NCI-H2171 treated with DMSO at 0.1 percent for 48 hours (cell line): ENCODE data around the gene PPP1R2C.

Experiments used
- DNase-seq: peaks from one replicate; lab custom pipeline; 2025; lab: John Stamatoyannopoulos, UW

The PPP1R2C gene

DNA sequence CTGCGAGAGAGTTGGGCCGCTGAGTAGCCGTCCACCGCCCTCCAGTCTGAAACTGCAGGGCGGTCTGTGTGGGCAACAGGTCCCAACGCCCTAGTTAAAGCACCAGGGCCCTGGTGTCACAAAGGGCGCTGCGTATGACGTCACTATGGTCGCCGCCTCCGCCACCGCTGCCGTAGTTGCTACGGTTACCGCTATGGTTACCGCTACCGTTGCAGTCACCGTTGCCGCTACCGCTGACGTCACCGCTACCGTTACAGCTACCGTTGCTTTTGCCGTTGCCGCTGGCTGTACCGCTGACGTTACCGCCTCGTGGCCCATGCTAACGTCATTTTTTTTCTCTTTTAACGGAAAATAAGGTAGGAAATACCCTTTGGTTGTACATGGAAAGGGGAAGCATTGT lies at the start of gene PPP1R2C:
Gene PPP1R2C, minus strand, starts transcription at position 68 of the 400 bp plus-strand sequence. CDS start 84 bp downstream, outside the sequence.
- no peak for DNase-seq

DNA sequence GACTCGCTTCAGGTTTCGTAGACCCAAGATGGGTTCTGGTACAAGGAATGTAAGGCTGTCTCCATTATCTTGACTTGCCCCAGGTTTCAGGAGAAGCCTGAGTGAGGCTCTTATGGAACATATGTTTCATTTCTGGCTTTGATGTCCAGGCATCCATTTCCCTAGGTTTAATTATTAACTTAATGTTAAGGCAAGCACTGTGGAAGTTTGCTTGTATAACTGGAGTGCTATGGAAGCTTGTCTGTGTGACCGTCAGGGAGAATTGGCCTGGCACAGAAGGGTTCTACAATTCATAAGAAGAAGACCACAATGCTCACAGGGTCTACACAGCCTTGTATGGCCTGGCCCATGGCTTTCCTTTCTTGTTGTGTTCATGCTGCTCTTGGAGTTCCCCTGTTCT lies 47.2 kb upstream of the PPP1R2C start:
- DNase-seq = no peak

DNA sequence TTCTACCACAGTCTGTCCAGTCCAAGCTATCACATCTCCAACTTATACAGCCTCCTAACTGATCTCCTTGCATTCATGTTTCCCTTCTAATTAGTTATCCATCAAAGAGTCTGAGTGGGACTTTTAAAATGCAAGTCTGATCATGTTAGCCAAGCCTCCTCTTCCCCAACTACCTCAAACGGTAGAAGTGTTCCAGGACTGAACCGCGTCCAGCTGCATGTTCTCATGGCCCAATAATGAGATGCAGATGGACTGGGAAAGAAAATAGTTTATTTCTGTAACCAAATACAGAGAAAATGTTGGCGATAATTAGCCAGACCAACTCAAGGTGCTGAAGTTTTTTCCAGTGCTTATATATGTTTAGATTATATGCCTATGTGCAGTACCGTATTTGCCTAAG lies 46.6 kb upstream of the PPP1R2C start:
- DNase-seq = no peak

DNA sequence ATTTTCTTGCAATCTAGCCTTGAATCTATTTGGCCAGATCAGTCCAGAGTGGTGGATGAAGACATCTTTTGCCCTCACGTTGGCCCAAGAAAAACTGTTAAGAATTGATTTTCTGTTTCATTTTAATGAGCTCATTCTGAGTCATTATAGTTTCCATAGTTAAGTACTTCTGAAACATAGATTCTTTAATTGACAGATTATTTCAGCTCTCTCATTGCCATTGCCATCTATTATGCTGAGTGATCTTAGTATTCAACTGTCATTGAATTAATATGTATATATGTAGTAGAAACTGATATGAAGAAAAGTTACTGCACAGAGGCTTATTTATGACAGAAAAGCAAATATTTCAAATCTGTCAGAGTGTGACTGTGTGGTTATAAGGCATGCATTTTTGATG lies 45.5 kb upstream of the PPP1R2C start:
- no peak for DNase-seq

DNA sequence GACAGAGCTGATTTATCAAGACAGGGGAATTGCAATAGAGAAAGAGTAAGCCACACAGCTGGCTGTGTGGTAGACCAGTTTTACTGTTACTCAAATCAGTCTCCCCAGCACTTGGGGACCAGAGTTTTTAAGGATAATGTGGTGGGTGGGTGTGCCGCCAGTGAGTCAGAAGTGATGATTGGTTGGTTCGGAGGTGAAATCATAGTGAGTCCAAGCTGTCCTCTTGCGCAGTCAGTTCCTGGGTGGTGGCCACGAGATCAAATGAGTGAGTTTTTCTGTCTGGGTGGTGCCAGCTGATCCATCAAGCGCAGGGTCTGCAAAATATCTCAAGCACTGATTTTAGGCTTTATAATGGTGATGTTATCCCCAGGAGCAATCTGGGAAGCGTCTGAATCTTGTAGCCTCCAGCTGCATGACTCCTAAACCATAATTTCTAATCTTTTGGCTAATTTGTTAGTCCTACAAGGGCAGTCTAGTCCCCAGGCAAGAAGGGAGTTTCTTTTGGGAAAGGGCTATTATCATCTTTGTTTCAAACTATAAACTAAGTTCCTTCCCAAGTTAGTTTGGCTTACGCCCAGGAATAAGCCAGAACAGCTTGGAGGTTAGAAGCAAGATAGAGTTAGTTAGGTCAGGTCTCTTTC lies 44.0 kb upstream of the PPP1R2C start:
- DNase-seq = no peak

DNA sequence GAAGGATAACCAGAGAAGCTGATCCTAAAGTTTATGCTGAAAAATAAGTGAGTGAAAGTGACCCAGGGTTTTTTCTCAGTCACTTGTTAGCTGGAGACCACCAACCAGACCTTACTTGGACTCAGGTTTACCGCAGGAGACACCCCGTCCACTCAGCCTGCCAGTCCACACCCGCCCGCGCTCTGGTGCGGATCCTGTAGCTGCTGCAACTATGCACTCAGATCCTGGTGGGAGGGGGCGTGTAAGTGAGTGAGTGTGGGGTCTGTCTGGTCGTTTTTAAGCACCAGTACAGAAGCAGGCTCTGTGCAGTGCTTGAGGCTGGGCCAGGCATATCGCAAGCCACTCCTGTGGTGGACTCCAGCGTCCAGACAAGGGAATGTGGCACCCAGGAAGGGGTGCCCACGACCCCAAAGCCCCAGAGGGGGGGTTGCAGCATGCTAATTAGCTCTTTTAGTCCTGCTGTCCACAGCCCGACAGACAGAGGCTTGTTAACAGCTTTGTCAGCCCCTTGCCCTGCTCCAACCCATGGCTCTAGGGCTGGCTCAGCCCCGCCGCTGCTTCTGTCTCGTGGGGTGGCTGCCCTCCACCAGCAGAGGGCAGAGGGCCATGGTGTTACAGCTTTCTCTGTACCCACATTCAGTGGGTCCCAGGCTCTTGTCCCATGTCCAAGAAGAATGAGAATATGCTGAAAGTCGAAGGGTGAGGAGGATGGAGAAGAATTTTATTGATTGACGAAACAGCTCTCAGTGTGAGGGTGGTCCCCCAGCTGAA lies 40.4 kb upstream of the PPP1R2C start:
- DNase-seq = no peak

DNA sequence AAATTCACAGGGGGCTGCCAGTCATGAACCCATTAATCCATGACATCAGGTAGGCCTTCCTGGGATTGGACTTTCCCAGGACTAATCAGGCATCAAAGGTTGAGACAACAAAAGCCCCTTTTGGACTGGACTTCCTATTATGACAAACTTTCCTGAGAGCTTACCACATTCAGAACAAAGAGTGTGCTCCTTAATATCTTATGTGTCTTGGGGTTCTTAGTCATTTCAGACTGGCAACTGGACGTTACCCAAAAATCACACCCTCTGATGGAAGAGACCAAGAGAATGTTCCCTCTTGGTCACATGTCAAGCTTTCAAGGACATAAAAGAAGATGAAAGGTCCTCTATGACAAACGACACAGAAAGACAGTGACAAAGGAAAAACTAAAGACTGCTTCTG lies 31.6 kb upstream of the PPP1R2C start:
- no peak for DNase-seq

DNA sequence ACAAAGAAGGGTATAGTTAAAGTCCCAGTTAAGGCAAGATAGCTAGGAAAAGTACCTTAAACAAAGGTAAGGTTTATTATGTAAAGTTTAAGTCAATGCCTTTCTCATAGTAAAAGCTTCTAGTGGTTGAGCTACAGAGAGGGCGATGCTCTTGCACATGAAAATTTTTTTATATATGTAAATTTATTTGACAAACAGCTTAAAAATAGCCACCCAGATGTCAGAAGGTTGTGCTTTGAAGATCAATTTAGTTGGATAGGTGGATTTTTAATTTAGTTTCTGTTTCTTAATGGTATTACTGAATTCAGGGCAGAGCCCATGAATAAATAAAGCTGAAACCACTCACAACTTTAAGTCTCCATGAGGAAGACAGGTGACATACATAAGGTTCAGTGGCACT lies 29.4 kb upstream of the PPP1R2C start:
- DNase-seq = no peak

DNA sequence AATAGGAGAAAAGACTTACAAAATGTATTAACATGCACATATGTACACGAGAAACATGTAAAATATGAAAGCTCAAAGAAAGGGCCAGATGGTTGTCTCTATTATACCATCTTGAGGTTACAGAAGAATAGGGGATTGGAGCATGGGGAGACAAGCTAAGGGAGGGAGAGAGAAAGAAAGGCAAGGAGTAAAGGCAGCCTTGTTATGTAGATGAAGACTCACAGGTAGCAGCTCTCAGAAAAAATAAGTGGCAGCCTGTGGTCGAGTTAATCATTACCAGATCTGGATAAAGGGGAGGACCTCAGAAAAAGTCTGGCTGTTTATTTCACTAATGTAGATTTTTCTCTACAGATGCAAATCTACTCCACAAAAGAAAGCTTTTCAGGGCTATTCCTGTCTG lies 26.6 kb upstream of the PPP1R2C start:
- no peak for DNase-seq

DNA sequence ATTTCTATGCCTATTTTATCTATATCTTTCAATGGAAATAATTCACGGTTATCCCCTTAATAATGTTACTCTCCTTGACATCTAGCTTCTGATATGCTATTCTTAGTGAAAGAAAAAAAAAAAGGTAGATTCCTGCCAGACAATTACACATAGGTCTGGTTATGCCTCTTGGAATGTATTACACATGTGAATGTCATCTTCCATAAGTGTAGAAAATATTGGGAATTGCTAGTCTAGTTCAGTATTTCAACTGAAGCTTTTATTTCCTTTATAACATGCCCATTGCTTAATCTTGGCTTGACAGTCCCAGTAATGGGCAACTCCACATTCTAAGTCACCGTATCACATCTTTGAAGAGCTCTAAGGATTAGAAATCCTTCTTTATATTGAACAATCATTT lies 25.4 kb upstream of the PPP1R2C start:
- DNase-seq = no peak

DNA sequence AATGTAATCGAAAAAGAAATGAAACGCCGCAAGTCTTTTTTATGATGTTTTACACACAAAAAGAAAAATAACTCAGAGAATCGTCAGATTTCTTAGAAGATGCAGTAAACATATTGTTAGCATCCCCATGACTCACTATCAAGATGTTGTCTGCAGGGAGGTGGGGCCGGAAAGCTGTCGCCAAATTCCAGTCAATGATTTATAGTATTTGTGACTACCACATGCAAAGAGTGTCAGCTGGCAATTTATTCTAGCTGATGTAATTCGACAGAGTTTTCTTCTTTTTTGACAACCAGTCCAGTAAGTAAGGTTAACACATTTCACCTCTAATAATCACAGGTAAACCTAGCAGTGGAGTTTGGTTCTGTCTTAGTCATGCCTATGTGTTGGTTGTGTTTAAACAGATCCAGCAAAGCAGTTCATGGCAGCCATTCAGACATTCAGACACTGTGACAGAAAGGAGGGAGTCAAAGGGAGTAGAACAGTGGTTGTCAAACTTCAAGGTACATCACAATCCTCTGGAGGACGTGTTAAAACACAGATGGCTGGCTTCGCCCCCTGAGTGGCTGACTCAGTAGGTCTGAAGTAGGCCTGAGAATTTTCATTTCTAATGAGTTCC lies 19.8 kb upstream of the PPP1R2C start:
- DNase-seq = peak; percentile 38

DNA sequence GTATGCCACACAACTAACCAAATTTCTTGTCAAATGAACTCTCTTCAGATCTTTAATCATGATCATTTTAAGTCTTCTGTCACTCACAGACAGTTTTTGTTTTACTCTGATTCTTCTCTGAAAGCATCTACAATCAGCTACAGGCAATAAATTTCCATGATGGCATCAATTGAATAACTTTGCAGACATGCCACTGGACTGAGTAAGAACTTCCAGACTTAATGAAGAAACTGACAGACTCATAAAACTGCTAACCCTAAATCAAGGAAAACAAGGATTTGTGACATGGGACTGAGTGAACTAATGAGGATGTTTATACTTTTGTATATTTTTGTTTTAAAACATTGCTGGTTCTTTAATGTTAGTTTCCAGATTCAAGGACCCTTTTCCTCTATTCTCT lies 5.5 kb upstream of the PPP1R2C start:
- no peak for DNase-seq

DNA sequence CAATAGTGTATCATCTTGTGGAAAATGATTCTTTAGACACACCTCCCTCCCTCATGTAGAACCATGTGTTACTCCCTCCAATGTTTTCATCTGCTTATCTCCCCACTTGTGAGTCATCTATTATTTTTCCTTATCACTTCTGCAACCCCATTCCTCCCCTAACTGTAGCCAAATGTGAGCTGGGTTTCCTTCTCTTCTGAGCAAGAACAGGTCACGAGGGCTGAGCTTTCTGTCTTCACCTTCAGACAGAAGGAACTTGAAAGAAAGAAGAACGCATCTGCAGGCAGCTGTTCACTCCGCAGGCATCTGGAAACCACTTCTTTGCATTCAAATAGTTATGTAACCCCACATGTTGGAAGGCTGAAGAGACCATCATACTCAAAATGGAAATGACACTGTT lies 1.8 kb downstream of the PPP1R2C start:
- no peak for DNase-seq

DNA sequence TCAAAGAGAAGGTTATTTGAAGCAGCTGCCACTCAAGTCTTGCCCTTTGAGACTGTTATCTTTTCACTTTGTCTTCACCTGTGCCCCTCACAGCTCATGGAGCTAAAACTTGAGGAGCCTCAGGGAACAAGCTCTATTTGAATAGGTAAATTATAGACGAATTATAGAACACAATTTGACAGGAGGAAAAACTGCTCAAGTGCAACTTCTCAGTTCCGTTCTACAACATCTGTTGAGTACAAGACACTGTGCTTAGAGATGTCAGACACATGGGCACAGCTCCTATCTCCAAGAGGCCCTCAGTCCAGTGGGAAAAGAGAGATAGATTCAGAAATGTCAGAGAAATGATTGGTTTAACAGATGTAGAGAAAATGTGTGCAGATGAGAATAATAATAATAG lies 5.1 kb downstream of the PPP1R2C start:
- DNase-seq = no peak

DNA sequence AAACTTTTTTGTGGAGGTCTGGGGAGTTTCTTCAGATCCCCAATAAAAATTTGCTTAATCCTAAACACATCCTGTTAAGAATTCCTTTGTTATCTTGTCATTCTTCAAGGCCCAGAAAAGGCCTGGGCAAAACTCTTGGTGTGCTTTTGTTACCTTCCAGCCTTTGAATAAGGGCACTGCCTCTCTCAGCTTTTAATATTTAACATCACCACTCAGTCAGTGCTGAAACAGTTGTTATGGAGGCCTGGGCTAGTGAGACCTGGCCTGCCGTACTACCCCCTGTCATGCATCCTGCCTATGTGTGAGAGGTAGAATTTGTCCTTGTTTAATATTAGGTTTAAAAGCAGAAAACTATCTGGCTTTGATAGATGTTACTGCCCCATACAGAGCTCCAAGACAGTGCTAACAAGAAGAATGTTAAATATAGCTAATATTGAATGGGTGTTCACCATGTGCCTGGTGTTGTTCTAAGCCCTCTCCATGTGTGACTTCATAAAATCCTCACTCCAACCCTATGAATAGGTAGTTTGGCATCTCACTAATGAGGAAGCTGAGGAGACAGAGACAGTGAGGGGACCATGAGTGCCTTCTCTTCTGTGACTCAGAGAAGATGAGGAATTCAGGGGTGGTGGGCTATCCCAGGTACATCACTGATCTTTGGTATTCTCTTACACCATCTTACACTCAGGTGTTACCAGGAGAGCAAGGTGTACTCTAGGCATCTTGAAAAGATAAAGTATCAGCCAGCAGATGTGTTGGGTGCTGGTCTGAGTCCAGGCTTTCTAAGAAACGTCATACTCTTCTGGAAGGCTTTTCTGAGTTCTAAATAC lies 6.2 kb downstream of the PPP1R2C start:
- DNase-seq = no peak

DNA sequence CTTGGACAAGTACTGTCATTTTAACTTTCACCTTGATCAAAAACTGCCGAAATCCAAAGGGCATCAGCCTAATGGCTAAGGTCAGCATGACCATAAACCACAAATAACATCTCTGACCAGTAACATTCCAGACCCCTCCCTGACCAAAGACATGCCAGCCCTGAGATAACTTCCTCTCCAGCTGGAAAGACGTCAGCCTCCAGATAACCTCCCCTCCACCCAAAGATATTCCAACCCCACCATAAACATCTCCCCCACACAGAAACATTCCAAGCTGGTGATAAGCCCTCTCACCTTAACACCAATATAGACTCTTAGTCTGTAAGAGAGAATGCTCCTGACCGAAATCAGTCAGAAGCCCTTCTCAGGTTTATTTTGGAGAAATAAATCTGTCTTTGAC lies 7.4 kb downstream of the PPP1R2C start:
- DNase-seq = no peak

DNA sequence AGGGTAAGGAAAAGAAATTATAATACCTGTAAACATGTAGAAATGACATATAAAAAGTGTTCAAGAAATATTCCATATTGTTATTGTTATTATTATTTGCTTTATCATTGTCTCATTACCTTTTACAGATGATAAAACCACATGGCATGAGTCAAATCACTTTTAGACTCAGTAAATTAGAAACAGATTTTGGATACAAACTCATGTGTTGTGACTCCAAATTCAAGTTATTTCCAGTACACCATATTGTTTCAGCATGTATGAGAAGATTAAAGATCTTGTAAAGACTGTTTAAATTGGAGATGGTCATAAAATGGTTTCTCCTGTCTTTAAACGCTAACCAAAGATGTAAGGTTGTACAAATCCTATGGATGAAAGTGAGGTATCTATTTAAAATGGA lies 18.1 kb downstream of the PPP1R2C start:
- no peak for DNase-seq

DNA sequence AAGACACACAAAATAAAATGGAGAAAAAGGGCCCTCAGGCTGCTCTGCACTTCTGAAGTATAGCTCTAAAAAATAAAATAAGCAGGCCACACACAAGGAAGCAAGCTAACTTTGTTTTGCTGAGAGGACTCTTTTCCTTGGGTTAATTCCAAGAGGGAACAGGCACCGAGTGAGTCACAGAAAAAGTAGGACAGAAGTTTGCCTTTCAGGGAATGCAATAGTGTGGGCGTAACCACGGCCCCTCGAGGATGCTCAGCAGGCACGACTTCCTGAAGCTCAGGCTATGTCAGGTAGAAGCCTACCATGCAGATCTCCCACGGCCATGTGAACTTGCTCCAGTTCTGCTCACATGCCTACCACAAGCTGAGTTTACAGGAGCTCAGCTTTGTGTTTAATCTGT lies 22.1 kb downstream of the PPP1R2C start:
- DNase-seq = no peak

DNA sequence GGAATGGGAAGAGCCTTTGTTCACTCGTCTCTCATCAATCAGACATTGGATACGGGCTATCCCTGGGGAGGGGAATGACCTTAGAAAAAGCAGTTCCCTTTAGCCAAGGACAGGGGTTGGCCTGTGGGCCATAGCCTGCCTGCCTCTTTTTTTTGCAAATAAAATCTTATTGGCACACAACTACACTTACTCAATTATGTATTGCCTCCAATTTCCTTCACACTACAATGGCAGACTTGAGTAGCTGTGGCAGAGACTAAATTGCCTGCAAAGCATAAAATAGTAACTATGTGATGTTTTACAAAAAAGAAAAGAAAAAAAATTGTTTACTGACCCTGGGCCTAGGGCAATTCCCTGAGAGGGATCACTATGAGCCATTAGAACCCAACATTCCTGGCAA lies 23.4 kb downstream of the PPP1R2C start:
- no peak for DNase-seq

DNA sequence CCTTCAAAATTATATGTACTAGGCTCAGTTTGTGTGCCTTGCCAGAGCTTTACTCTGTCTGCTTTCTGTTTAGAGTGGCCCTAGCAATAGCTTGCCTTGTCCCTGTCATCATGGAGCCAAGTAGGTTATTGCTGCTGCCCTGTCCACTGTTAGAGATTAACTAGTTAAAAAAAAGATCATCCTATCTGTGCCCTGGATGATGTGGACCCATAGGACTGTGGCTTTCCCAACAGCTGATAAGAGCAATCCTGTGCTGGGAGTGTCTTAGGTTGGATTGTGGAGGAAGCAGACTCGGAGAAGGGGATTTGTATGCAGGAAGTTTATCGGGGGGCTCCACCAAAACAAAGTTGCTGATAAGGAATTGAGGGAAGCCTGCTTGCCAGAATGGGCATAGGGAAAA lies 23.8 kb downstream of the PPP1R2C start:
- no peak for DNase-seq

DNA sequence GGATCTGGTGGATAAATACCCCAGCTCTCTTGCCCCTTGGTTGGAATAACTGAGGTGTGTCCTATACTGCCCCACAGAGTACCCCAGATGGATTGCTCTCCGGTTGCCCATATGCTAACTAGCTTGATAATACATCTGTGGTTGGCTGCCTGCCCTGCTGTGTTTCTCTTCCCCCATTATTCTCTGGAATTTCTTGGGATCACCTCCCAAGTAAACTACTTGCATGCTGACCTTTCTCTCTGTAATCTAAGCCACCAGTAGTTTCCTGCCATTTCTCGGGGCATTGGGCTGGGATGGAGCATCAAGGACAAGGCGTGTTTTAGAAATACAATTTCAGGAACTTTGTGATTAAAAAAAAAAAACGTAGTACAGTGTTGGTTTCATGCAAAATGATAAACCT lies 25.2 kb downstream of the PPP1R2C start:
- DNase-seq = peak; percentile 47

DNA sequence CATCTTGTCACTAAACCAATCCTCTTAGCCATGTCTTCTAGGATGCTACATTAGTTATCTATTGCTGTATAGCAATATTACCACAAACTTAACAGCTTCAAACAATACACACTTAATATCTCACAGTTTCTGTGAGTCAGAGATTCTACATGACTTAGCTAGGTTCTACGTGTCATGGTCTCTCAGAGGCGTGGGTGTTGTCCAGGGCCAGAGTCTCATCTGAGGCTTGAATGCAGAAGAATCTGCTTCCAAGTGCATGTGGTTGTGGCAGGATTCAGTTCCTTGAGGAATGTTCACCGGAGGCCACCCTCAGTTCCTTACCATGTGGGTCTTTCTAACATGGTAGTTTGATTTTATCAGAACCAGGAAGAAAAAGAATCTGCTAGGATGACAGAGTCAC lies 26.4 kb downstream of the PPP1R2C start:
- no peak for DNase-seq
